Tibial nerve (tissue), 4 donors: ENCODE data around the gene HSPB7. TPM values are rescaled to one million over a fixed set of nuclear protein-coding genes. Genes with fewer than 3 reads are reported as not detected.
A peak's percentile ranks its signal among the peaks of the same experiment; 100 is the strongest.

ENCODE experiments used
- DNase-seq, 2 donors: peaks; one replicate each; pipeline ENCODE4 v3.0.0-alpha.2; 2019; ENCODE audit warnings: low spot score in 2 of 2
- H3K27ac ChIP-seq, 4 donors: fragments of 200-600 bp; sonication (generic) in 3 of 4; one replicate each; pipeline ENCODE4 v1.5.1; 2017 to 2019; ENCODE audit warnings: mild to moderate bottlenecking in 1 of 4
- H3K27me3 ChIP-seq, 2 donors: fragments of 200-600 bp; sonication (generic) in 1 of 2; one replicate each; pipeline versions ENCODE4 v1.5.1 to v1.6.0; 2017 to 2019
- H3K36me3 ChIP-seq, 3 donors: fragments of 200-600 bp; sonication (generic); one replicate each; pipeline ENCODE4 v1.5.1; 2018 to 2019
- H3K4me1 ChIP-seq, 4 donors: fragments of 200-600 bp; sonication (generic) in 3 of 4; one replicate each; pipeline ENCODE4 v1.5.1; 2017 to 2019
- H3K4me3 ChIP-seq, 4 donors: fragments of 200-600 bp; sonication (generic) in 3 of 4; one replicate each; pipeline ENCODE4 v1.5.1; 2017 to 2019; ENCODE audit warnings: mild to moderate bottlenecking in 1 of 4, moderate library complexity in 1 of 4
- H3K9me3 ChIP-seq, 4 donors: fragments of 200-600 bp; sonication (generic) in 3 of 4; one replicate each; pipeline ENCODE4 v1.5.1; 2017 to 2019
- EP300 ChIP-seq, 2 donors: sonication (generic); formaldehyde crosslinking; IDR thresholded peaks; one replicate each; pipeline ENCODE4 v1.6.1; 2017; ENCODE audit warnings: antibody characterized with exemption in 2 of 2, mild to moderate bottlenecking in 1 of 2
- POLR2A ChIP-seq, 2 donors: fragments of 450-650 bp; IDR thresholded peaks; one replicate each; pipeline ENCODE4 v1.6.1; 2017; ENCODE audit warnings: antibody characterized with exemption in 2 of 2, mild to moderate bottlenecking in 2 of 2, moderate library complexity in 2 of 2
- WGBS, 2 donors: methylation state at CpG; one replicate each; pipeline ENCODE4 v1.1.5; 2018; 5-methylcytosine and 5-hydroxymethylcytosine counted together
- total RNA-seq, 4 donors: library from RNA; depleted of rRNA; stranded (reverse); fragments of >200 nt; gene quantifications; one replicate each; pipeline ENCODE4 v1.1.0, GENCODE V29; 2016
- TF ChIP-seq, protein P1 (sequence below), 5 experiments: fragments of 200-600 bp in 3 of 5; fragments of 450-650 bp in 2 of 5; sonication (generic) in 3 of 5; IDR thresholded peaks; one replicate each; pipeline ENCODE4 v1.5.1; 2016 to 2019; ENCODE audit warnings: antibody characterized with exemption in 5 of 5, mild to moderate bottlenecking in 3 of 5, moderate library complexity in 2 of 5

The HSPB7 gene
- total RNA-seq, 4 donors from 2014 or later: 10.4 to 42.6 (median 27.6) TPM

DNA sequence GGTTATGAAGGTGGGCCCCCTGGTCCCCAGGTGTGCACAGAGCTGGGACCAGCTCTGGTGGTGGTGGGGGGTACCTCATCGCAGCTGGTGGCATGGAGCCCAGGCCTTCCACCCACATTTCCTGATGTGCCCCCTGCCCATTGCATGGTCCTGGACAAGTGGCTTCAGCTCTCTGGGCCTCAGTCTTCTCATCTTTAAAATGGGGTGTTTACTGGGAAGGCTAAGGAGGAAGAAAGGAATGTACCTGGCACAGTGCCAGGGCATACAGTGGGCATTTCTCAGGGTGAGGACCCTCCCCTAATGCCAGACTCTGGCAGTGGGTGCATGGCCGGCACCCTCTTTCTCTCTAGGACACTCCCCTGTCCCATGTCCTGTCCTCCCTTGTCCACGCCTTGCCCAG, 33.2 kb upstream of the HSPB7 start:
- no peaks in the 10 kb centered on the region for H3K9me3 ChIP-seq
- peaks cover 0 to 12% (median 5%) of the 10 kb centered on the region in 4 donors for H3K4me1 ChIP-seq
- H3K36me3 ChIP-seq: no peaks in the 10 kb centered on the region
- TF ChIP-seq, protein P1, sequence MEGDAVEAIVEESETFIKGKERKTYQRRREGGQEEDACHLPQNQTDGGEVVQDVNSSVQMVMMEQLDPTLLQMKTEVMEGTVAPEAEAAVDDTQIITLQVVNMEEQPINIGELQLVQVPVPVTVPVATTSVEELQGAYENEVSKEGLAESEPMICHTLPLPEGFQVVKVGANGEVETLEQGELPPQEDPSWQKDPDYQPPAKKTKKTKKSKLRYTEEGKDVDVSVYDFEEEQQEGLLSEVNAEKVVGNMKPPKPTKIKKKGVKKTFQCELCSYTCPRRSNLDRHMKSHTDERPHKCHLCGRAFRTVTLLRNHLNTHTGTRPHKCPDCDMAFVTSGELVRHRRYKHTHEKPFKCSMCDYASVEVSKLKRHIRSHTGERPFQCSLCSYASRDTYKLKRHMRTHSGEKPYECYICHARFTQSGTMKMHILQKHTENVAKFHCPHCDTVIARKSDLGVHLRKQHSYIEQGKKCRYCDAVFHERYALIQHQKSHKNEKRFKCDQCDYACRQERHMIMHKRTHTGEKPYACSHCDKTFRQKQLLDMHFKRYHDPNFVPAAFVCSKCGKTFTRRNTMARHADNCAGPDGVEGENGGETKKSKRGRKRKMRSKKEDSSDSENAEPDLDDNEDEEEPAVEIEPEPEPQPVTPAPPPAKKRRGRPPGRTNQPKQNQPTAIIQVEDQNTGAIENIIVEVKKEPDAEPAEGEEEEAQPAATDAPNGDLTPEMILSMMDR (IDR thresholded peaks at IDR 0.05): no peak
- TF ChIP-seq POLR2A (IDR thresholded peaks at IDR 0.05): no peak
- TF ChIP-seq EP300 (IDR thresholded peaks at IDR 0.05): no peak
- 96 to 97% methylated on average over 3 of the region's 3 CpGs for WGBS, 2 donors
- H3K27ac ChIP-seq: no peak overlapping the region
- H3K27me3 ChIP-seq: no peaks in the 10 kb centered on the region
- no peak overlapping the region for H3K4me3 ChIP-seq
- no peak for DNase-seq

DNA sequence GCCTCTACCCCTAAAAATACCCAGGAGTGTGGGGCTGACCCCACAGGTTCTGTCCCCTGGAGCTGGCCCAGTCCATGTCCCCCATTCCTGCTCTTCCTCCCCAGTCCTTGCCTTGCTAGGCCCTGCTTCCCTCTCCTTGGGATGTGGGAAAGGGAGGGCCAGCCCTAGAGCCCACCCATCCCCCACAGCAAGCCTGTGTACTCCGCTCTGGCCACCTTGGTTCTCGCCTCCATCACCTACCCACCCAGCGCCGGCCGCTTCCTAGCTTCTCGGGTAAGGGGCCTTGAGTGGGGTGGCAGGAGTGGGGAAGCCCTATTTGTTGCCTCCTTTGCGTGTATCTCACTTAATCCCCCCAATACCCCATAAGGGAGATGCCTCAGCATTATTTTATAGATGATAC, 32.5 kb upstream of the HSPB7 start:
- peaks cover 0 to 12% (median 5%) of the 10 kb centered on the region in 4 donors for H3K4me1 ChIP-seq
- no peak for DNase-seq
- no peak overlapping the region for H3K4me3 ChIP-seq
- no peaks in the 10 kb centered on the region for H3K36me3 ChIP-seq
- no peaks in the 10 kb centered on the region for H3K27me3 ChIP-seq
- H3K9me3 ChIP-seq: no peaks in the 10 kb centered on the region
- no peak overlapping the region for H3K27ac ChIP-seq
- TF ChIP-seq EP300 (IDR thresholded peaks at IDR 0.05) (no peak), POLR2A (IDR thresholded peaks at IDR 0.05) (no peak)
- WGBS, 2 donors: 69 to 82% methylated on average over 7 of the region's 7 CpGs

DNA sequence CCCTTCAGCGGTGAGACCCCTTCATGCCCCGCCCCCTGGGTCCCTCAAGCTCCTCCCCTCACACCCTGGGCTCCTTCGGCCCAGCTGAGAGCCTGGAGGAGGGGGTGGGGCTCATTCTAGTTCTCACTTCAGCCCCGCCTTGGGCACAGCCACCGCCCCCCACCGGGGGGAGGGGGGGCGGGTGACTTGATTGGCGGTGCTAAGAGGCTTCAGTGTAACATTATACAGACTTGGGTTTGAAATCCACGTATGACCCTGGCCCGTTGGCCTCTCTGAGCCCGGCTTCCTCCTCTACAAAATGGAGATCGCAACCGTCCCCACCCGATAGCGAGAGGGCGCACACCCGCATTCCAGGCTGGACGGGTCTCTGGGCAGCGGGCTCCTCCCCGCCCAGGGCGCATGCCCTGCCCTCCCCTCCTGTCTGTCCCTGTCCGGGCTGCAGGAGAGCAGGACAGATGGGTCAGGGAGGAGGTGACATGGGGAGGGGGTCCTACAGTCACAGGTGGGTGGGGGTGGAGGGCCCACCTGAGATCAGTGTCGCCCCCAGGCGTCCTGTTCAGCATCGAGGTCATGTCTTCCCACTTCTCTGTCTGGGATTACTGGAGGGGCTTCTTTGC, 30.8 kb upstream of the HSPB7 start:
- peak in 1 of 2 donors; percentile 30 for DNase-seq
- TF ChIP-seq, protein P1 (IDR thresholded peaks at IDR 0.05): no peak
- TF ChIP-seq EP300 (IDR thresholded peaks at IDR 0.05): no peak
- TF ChIP-seq POLR2A (IDR thresholded peaks at IDR 0.05): no peak
- Histone ChIP-seq H3K36me3 (no peaks in the 10 kb centered on the region), H3K9me3 (no peaks in the 10 kb centered on the region), H3K27me3 (no peaks in the 10 kb centered on the region), H3K4me1 (peaks cover 0 to 12% (median 5%) of the 10 kb centered on the region in 4 donors), H3K27ac (peak overlapping the region in 1 of 4 donors; percentile 44), H3K4me3 (peak overlapping the region; percentile 20 to 54 (median 28))
- whole genome bisulfite sequencing, 2 donors: 3 to 8% methylated on average over 8 to 21 of the region's 25 CpGs

DNA sequence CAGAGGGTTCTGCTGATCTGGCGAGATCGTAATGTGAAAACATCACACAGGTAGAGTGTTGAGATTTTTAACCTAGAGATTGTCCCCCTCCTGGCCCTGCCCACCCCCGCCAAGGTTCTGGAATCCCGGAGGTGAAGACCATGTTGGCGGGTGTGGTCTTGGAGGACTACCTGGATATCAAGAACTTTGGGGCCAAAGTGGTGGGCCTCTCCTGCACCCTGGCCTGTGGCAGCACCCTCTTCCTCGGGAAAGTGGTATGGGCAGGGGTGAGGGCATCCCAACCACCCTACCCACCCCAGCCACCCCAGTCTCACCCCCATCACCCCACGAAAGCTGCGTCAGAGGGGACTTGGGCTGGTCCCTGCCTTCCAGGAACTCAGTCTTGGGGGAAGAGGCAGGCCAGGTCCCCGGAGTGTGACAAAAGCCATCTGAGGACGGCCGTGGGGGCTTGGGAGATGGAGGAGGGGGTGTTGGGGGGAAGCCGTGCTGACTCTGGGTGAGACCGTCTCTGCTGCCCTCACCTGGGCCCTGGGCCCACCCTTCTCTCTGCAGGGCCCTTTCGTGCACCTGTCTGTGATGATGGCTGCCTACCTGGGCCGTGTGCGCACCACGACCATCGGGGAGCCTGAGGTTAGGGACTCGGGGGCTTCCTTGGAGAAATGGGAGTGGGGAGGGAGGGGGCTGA, 30.1 kb upstream of the HSPB7 start:
- no peak for DNase-seq
- WGBS, 2 donors: 63 to 99% methylated on average over 7 to 18 of the region's 19 CpGs
- peak overlapping the region in 1 of 4 donors; percentile 54 for H3K4me3 ChIP-seq
- H3K27ac ChIP-seq: no peak overlapping the region
- H3K36me3 ChIP-seq: no peaks in the 10 kb centered on the region
- H3K4me1 ChIP-seq: peaks cover 0 to 12% (median 5%) of the 10 kb centered on the region in 4 donors
- H3K27me3 ChIP-seq: no peaks in the 10 kb centered on the region
- H3K9me3 ChIP-seq: no peaks in the 10 kb centered on the region
- TF ChIP-seq POLR2A (IDR thresholded peaks at IDR 0.05) (no peak), EP300 (IDR thresholded peaks at IDR 0.05) (no peak)
- TF ChIP-seq, protein P1 (IDR thresholded peaks at IDR 0.05): no peak

DNA sequence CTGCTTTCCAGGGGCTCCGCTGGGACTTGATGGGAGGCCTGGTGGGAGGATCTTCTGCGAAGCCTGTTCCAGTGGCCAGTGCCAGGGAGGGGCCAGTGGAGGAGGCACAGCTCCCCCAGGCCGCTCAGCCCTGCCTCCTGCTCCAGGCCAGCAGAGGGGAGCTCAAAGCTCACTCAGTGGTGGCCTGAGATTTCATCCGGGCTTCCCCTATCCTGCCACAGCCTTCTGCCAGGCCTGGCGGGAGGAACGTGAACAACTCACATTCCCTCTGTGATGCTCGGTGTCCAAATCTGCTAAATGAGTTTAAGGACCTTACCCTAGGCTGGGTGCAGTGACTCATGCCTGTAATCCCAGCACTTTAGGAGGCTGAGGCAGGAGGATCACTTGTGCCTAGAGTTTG, 29.0 kb upstream of the HSPB7 start:
- H3K9me3 ChIP-seq: no peaks in the 10 kb centered on the region
- H3K36me3 ChIP-seq: no peaks in the 10 kb centered on the region
- H3K4me3 ChIP-seq: no peak overlapping the region
- DNase-seq: no peak
- no peak for TF ChIP-seq POLR2A (IDR thresholded peaks at IDR 0.05)
- no peak for TF ChIP-seq EP300 (IDR thresholded peaks at IDR 0.05)
- TF ChIP-seq, protein P1 (IDR thresholded peaks at IDR 0.05): no peak
- 53 to 73% methylated on average over 3 to 6 of the region's 7 CpGs for WGBS, 2 donors
- no peak overlapping the region for H3K27ac ChIP-seq
- H3K27me3 ChIP-seq: no peaks in the 10 kb centered on the region
- H3K4me1 ChIP-seq: peaks cover 0 to 12% (median 5%) of the 10 kb centered on the region in 4 donors
